ENCODE data around the gene SLC28A1. TPM values are rescaled to one million over a fixed set of nuclear protein-coding genes. Genes with fewer than 3 reads are reported as not detected.

Gene SLC28A1
- total RNA-seq, 1 experiment from 2014 or later = 1.1 TPM

- DNase-seq (no peak), ATAC-seq (no peak)
- Histone ChIP-seq H3K9me3 (ENCODE audit: low read length) (no peaks in the 10 kb centered on the region), H3K4me3 (ENCODE audit: low read length) (no peak overlapping the region), H3K9ac (ENCODE audit: low read length) (peak overlapping the region; percentile 68; the same call in 1 of the 2 replicates), H3F3A (ENCODE audit: low read length, unreplicated experiment) (no peaks in the 10 kb centered on the region), H3K4me2 (ENCODE audit: low read length) (peak overlapping the region; percentile 60; the same call in 1 of the 2 replicates), H3K79me2 (ENCODE audit: low read length) (no peaks in the 10 kb centered on the region), H3K27ac (ENCODE audit: low read length) (peak overlapping the region; percentile 97), H3K9me2 (replicated peaks; ENCODE audit: low read length) (no peaks in the 10 kb centered on the region), H4K20me1 (ENCODE audit: low read length) (no peaks in the 10 kb centered on the region), H2AFZ (ENCODE audit: low read length) (no peak overlapping the region), H3K36me3 (ENCODE audit: low read depth, low read length) (no peaks in the 10 kb centered on the region), H3K27me3 (ENCODE audit: low read length) (no peaks in the 10 kb centered on the region), H3K4me1 (ENCODE audit: insufficient read depth, low read length) (peaks cover 32% of the 10 kb centered on the region)
- TF ChIP-seq CTCF (conservative IDR thresholded peaks at IDR 0.05; ENCODE audit: low read depth, low read length) = no peak
- no peak for TF ChIP-seq EZH2phosphoT487 (IDR thresholded peaks at IDR 0.05; ENCODE audit: borderline replicate concordance, low read length)
- no peak for TF ChIP-seq EZH2 (IDR thresholded peaks at IDR 0.05; ENCODE audit: low read length, unreplicated experiment)
- BruUV-seq (replicated peaks) = no TSS peak
- CTCF ChIA-PET = no interaction called here
- POLR2A ChIA-PET (ENCODE audit: unreplicated experiment) = interaction anchor here (0.6 kb wide), 1 partner anchor 169 kb away, joined by 4 read pairs; no protein-coding TSS in a partner anchor
- intact Hi-C loops (cut with micrococcal nuclease) = no loop called here
Measured at GRCh38 chr15:84946772-84947489, 62.5 kb downstream of the SLC28A1 start.

- Histone ChIP-seq H3K9ac (ENCODE audit: low read length) (peak overlapping the region; percentile 68), H3K4me3 (ENCODE audit: low read length) (peak overlapping the region; percentile 18; the same call in 1 of the 2 replicates), H3K27me3 (ENCODE audit: low read length) (no peaks in the 10 kb centered on the region), H3F3A (ENCODE audit: low read length, unreplicated experiment) (no peaks in the 10 kb centered on the region), H3K27ac (ENCODE audit: low read length) (peak overlapping the region; percentile 97), H3K9me2 (replicated peaks; ENCODE audit: low read length) (no peaks in the 10 kb centered on the region), H3K79me2 (ENCODE audit: low read length) (no peaks in the 10 kb centered on the region), H3K9me3 (ENCODE audit: low read length) (no peaks in the 10 kb centered on the region), H3K4me2 (ENCODE audit: low read length) (peak overlapping the region; percentile 60), H3K36me3 (ENCODE audit: low read depth, low read length) (no peaks in the 10 kb centered on the region), H2AFZ (ENCODE audit: low read length) (no peak overlapping the region), H4K20me1 (ENCODE audit: low read length) (no peaks in the 10 kb centered on the region), H3K4me1 (ENCODE audit: insufficient read depth, low read length) (peaks cover 32% of the 10 kb centered on the region)
- peak; percentile 83 for ATAC-seq
- peak; percentile 96 for DNase-seq
- ChIA-PET CTCF (no interaction called here), POLR2A (ENCODE audit: unreplicated experiment) (interaction anchor here (0.6 kb wide), 1 partner anchor 167 kb away, joined by 4 read pairs; no protein-coding TSS in a partner anchor)
- BruUV-seq (replicated peaks) = no TSS peak
- intact Hi-C loops (cut with micrococcal nuclease) = no loop called here
- no peak for TF ChIP-seq CTCF (conservative IDR thresholded peaks at IDR 0.05; ENCODE audit: low read depth, low read length)
- TF ChIP-seq EZH2phosphoT487 (IDR thresholded peaks at IDR 0.05; ENCODE audit: borderline replicate concordance, low read length) = no peak
- no peak for TF ChIP-seq EZH2 (IDR thresholded peaks at IDR 0.05; ENCODE audit: low read length, unreplicated experiment)
Measured at GRCh38 chr15:84947947-84948830, 63.7 kb downstream of the SLC28A1 start.
